ENCODE measurements around the gene ING5.

The ING5 gene

DNA sequence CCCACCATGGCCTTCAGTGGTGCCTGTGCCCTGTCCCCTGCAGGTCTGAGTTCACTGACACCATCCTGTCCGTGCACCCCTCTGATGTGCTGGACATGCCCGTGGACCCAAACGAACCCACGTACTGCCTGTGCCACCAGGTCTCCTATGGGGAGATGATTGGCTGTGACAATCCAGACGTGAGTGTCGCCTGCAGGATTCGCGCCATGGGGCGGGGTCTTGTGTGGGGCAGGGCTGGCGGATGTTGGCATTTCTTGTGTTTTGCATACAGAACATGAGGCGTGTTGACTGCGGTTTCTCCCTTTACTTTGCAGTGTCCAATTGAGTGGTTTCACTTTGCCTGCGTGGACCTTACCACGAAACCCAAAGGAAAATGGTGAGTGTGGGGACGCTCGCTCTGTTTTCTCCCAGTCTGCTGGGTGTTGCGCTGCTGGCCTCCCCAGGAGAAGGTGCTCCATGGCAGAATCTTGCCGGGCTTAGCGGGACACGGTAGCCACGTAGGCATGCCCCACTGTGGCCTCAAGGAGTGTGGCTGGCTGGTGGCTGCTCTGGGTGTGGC lies 21.1 kb downstream of the ING5 start:
- TF ChIP-seq, protein P1, sequence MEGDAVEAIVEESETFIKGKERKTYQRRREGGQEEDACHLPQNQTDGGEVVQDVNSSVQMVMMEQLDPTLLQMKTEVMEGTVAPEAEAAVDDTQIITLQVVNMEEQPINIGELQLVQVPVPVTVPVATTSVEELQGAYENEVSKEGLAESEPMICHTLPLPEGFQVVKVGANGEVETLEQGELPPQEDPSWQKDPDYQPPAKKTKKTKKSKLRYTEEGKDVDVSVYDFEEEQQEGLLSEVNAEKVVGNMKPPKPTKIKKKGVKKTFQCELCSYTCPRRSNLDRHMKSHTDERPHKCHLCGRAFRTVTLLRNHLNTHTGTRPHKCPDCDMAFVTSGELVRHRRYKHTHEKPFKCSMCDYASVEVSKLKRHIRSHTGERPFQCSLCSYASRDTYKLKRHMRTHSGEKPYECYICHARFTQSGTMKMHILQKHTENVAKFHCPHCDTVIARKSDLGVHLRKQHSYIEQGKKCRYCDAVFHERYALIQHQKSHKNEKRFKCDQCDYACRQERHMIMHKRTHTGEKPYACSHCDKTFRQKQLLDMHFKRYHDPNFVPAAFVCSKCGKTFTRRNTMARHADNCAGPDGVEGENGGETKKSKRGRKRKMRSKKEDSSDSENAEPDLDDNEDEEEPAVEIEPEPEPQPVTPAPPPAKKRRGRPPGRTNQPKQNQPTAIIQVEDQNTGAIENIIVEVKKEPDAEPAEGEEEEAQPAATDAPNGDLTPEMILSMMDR (IDR thresholded peaks at IDR 0.05; ENCODE audit: extremely low read depth, insufficient read depth, missing control alignments): no peak
- in situ Hi-C loops (cut with MboI; ENCODE audit: low pct_unique_long_range_greater_than_20kb, low sequenced_read_pairs, unreplicated experiment): no loop called here
- DNase-seq (ENCODE audit: low spot score): peak; percentile 15

- in situ Hi-C loops (cut with MboI; ENCODE audit: low pct_unique_long_range_greater_than_20kb, low sequenced_read_pairs, unreplicated experiment): no loop called here
- TF ChIP-seq, protein P1 (IDR thresholded peaks at IDR 0.05; ENCODE audit: extremely low read depth, insufficient read depth, missing control alignments): peak; percentile 18
- peak; percentile 14 for DNase-seq (ENCODE audit: low spot score)
Measured at GRCh38 chr2:241724259-241724974, 22.6 kb downstream of the ING5 start.

DNA sequence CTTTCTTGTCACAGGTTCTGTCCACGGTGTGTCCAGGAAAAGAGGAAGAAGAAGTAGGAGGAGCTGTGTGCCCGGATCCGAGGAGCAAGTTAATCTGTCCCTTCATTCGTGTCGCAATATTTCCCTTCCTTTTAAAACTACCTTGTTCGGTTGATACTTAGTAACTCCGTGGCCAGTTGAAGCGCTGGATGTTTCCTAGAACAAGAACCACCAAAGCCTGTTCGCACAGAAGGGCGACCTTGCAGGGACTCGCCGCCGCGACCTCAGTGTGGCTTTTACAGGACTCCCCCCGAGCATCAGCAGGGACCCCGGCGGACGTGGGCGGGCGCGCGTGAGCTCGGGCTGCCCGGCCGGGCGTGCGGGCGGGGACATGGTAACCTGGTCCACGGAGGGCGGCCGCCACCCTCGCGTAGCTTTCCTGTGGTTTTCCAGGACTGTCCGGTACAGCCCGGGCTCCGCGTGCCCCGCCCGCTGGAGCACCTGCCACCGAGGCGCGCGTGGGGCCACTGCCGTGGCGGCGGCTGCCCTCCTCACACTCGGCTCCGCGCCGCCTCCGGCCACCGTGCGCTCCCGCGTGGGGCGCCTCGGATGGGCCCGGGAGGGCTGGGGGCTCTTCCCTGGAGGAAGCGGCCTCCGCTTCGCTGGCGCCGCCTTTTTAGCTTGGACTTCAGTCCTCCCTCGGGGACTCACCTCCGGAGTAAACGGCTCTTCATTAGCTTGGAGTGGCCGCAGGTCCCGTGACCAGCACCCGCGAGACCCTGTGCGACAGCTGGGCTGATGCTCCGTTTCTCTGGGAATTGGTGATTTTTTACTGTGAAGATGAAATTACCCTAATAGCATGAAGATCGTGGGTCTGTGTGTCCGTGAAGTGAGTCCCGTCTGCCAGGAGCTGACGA lies 23.4 kb downstream of the ING5 start:
- DNase-seq (ENCODE audit: low spot score): no peak
- in situ Hi-C loops (cut with MboI; ENCODE audit: low pct_unique_long_range_greater_than_20kb, low sequenced_read_pairs, unreplicated experiment): no loop called here
- TF ChIP-seq, protein P1 (IDR thresholded peaks at IDR 0.05; ENCODE audit: extremely low read depth, insufficient read depth, missing control alignments): no peak

GRCh38 chr2:241726459-241726858 lies 24.6 kb downstream of the ING5 start:
- DNase-seq (ENCODE audit: low spot score): no peak
- TF ChIP-seq, protein P1 (IDR thresholded peaks at IDR 0.05; ENCODE audit: extremely low read depth, insufficient read depth, missing control alignments): no peak
- in situ Hi-C loops (cut with MboI; ENCODE audit: low pct_unique_long_range_greater_than_20kb, low sequenced_read_pairs, unreplicated experiment): no loop called here

DNA sequence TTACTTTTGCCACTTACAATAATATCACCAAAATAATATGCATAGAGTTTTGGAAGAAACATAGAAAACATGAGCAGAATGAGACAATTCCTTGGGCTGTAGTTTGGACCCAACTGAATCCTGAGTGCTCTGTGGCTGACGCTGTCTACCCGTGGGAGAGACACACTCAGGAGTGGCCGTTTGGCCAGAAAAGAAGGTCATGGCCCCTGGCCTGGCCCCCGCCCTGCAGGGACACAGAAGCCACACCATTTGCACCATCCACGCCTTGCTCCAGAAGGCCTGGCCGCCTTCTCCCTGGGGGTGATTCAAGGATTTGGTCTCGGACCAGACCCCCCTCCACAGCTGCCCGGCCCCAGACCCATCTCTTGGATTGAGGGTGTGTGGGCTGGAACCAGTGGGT lies 26.2 kb downstream of the ING5 start:
- DNase-seq (ENCODE audit: low spot score): no peak
- in situ Hi-C loops (cut with MboI; ENCODE audit: low pct_unique_long_range_greater_than_20kb, low sequenced_read_pairs, unreplicated experiment): no loop called here
- TF ChIP-seq, protein P1 (IDR thresholded peaks at IDR 0.05; ENCODE audit: extremely low read depth, insufficient read depth, missing control alignments): no peak

GRCh38 chr2:241728627-241729026 lies 26.8 kb downstream of the ING5 start:
- TF ChIP-seq, protein P1 (IDR thresholded peaks at IDR 0.05; ENCODE audit: extremely low read depth, insufficient read depth, missing control alignments): no peak
- DNase-seq (ENCODE audit: low spot score): no peak
- in situ Hi-C loops (cut with MboI; ENCODE audit: low pct_unique_long_range_greater_than_20kb, low sequenced_read_pairs, unreplicated experiment): no loop called here

Data from GM13977 (cell line).